Measurements from ENCODE around the gene WWC1.
"Not testable (repeated sequence)": the region's sequence is repeated elsewhere in the genome, so short reads cannot be mapped to it uniquely, and the experiment has no call there.

The WWC1 gene

DNA sequence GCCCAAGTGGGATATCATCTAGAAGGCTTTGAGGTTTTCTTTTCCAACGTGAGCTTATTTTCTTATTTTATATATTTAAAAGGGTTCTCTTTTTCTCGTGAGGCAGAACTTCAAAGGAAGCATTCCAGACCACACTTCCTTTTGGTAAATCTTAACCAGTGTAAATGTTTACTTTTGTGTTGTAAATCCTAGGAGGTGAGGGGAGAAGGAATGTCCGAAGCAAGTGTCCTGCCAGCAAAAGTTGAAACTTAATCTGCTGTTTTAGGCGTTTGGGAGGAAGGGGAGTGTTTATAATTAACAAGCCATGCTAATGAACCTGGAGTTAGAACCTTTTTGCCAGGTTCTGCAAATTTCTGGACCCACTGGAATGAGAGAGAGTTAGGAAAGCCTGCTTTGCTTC is 37.9 kb downstream of the WWC1 start:
- in situ Hi-C loops (cut with MboI; ENCODE audit: low sequenced_read_pairs): no loop called here

DNA sequence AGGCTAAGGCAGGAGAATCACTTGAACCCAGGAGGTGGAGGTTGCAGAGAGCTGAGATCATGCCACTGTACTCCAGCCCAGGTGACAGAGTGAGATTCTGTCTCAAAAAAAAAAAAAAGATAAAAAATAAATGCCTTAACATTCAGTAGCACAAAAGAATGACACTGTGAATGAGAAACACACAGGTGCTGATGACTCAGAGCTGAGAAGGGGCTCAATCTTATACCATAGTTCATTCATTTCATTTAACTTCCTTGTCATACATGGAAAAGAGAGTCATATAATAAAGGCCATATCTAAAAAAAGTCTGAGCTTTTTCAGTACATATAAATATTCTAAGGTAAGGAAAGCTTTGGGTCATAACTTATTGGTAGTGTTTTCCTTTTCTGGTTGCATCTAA is 40.6 kb downstream of the WWC1 start:
- in situ Hi-C loops (cut with MboI; ENCODE audit: low sequenced_read_pairs): no loop called here

DNA sequence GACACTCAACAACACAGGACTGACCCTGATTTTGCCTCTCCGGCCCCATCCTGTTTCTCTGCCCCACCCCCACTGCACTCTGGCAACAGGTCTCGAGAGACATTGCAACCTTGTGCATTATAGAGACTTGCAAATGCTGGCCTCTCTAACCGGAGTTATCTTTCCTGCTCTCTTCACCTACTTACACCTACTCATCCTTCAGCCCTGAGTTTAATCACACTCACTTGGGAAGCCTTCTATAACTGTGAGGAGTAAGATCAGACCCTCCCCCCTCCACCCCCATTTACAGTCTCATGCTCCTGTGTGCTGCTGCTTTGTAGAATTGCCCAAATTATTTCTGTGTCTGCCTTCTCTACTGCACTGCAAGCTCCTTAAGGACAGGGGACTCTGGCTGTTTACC is 42.8 kb downstream of the WWC1 start:
- in situ Hi-C loops (cut with MboI; ENCODE audit: low sequenced_read_pairs): no loop called here

DNA sequence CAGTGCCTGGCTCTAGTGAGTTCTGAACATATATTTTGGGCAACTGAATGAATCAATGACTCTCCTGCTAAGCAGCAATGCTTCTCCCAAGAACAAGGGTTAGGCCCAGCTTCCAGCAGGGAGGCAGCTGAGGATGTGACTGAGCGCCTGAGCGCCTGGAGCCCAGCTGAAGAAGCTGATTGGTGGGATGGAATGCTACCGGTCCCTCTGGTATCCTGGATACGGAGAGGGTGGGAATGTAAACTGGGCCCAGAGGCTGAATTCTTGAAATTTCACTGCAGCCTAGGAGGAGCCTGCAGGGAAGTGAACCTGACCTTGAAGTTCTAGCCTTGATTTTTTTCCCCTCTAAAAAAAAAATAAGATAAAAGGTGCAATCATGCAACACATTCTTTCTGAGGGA is 43.2 kb downstream of the WWC1 start:
- in situ Hi-C loops (cut with MboI; ENCODE audit: low sequenced_read_pairs): no loop called here

DNA sequence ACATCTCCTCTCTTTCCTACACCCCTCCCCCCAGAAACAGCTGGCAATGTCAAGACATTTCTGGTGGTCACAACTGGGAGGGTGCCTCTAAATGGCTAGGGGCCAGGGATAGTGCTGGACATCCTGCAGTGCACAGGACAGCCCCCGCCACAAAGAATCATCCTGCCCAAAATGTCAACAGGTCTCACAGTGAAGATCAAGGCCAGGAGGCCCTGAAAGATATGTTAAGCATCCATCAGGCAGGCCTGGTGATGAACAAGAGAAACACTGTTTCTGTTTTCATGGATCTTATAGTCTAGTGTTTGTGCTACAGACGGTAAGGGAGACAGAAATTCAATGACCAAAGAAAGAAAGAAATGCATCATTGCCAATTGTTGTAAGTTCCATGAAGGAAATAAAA is 45.9 kb downstream of the WWC1 start:
- in situ Hi-C loops (cut with MboI; ENCODE audit: low sequenced_read_pairs): no loop called here

DNA sequence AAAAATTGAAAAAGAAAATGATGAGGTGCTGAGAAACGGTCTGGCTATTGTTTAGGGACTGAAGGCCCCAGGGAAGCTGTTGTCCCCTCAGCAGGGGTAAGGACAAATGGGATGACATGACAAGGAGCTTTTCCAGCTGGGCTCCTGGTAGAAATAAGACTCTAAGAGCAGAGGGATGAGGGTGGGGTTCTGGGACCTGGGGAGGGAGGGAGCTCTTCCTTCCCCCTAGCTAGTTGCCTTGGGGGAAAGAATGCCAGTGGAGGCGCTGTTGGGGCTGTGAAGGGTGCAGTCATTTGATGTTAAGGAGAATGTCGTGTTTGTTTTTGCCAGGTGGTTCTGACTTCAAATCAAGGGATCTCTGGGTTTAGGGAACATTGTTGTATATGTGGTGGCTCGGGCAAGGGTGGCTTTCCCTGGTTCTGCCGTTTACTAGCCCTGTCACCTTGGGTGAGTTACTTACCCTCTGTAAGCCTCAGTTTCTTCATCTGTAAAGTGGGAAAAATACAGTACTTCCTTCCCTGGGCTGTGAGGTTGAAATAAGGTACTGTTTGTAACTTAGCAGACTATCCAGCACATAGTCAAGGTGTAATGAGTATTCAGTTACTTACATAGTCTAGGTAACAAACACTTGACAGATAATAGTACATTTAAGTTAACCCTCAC is 47.8 kb downstream of the WWC1 start:
- in situ Hi-C loops (cut with MboI; ENCODE audit: low sequenced_read_pairs): no loop called here

DNA sequence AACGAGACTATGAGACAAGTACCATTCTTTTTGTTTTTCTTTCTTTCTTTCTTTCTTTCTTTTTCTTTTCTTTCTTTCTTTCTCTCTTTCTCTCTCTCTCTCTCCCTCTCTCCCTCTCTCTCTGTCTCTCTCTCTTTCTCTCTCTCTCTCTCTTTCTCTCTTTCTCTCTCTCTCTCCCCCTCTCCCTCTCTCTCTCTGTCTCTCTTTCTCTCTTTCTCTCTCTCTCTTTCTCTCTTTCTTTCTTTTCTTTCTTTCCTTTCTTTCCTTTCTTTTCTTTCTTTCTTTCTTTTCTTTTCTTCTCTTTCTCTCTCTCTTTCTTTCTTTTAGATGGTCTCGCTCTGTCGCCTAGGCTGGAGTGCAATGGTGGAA is 48.3 kb downstream of the WWC1 start:
- in situ Hi-C loops (cut with MboI; ENCODE audit: low sequenced_read_pairs): not testable (repeated sequence)

DNA sequence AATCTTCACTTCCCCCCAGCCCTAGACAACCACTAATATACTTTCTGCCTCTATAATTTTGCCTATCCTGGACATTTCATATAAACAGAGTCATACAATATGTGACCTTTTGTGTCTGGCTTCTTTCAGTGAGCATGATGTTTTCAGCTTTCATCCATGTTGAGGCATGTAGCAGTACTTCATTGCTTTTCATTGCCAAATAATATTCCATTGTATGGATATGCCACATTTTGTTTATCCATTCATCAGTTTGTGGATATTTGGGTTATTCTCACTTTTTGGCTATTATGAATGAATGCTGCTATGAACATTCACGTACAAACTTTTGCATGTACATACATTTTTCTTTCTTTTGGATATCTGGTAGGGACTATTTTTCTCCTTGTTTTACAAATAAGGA is 49.0 kb downstream of the WWC1 start:
- in situ Hi-C loops (cut with MboI; ENCODE audit: low sequenced_read_pairs): no loop called here

DNA sequence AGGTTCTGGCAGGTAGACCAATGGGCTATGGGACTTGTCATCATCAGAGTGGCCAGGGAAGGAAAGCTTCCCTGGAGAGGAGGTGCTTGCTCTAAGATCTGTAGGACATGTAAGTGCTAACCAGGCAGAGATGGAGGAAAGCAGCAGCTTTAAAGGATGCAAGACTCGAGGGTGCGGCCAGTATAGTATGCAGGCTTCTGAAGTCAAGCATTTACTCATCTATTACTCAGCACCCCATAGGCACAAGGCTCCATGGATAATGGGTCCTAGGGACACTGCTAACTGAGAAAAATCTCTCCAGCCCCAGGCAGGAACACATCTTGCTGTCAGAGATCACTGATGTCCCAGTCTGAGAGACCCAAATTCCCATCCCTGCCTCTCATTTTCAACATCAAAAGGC is 49.7 kb downstream of the WWC1 start:
- in situ Hi-C loops (cut with MboI; ENCODE audit: low sequenced_read_pairs): no loop called here

DNA sequence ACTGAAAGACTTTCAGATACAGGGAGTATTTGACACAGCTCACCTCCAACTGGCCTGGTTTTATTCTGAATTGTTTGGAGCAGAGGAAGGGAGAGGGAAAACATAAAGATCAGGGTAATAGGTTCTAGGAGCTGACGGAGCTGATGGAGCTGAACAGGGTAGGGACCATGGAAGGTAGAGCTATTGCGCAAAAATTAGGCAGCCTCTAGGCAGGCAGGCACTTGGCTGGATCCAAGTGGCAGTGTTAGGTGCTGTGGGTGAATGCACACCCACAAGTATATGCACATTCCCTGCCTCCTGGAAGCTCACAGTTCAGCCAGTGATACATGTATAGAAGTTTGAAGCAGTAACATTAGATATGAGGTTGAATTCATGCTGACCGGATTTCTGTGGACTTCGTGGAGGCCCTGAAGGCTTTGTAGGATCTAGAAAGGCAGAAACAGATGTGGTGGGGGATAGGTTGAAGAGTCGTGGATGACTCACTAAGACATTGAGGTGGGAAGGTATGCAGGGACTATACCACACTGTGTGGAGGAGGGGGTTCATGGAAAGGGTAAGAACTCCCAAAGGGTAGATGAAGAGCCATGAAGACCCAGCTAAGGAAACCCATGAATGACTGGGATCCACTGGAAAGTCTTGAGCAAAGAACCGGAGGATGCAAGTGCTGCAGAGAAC is 50.8 kb downstream of the WWC1 start:
- in situ Hi-C loops (cut with MboI; ENCODE audit: low sequenced_read_pairs): no loop called here

DNA sequence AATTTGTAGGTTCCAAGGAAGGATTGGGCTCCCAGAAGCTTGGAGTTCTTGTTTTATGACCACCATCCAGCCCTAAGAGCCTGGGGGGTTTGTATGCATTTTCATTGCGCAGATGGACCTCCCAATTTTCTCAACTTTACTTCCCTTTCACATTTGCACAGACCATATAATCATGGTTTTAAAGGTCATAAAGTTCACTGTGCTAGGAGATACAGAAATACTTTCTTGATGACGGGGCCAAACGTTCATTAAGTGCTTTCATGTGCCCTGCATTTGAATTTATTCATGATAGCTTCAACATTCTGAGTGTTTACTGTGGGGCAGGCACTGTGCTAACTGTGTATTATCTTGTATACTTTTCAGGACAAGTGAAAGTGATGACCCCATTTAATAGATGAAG is 51.5 kb downstream of the WWC1 start:
- in situ Hi-C loops (cut with MboI; ENCODE audit: low sequenced_read_pairs): no loop called here

DNA sequence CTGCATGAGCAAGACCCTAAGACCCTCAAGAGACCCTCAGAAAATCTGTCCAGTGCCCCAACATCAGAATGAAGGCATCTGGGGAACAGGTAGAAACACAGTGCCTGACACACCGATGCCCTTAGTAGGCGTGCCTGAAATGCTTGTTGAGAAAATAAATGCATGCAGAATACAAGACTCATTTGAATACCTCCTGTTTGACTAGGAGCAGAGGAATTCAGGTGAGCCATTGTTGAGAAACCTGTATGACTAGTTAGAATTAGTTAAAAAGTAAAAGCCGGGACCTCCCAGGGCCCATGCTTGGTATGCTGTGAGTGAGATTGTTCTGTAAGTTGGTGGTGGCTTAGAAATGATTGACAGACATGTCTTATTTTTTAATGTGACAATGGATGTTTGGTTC is 55.0 kb downstream of the WWC1 start:
- in situ Hi-C loops (cut with MboI; ENCODE audit: low sequenced_read_pairs): no loop called here

DNA sequence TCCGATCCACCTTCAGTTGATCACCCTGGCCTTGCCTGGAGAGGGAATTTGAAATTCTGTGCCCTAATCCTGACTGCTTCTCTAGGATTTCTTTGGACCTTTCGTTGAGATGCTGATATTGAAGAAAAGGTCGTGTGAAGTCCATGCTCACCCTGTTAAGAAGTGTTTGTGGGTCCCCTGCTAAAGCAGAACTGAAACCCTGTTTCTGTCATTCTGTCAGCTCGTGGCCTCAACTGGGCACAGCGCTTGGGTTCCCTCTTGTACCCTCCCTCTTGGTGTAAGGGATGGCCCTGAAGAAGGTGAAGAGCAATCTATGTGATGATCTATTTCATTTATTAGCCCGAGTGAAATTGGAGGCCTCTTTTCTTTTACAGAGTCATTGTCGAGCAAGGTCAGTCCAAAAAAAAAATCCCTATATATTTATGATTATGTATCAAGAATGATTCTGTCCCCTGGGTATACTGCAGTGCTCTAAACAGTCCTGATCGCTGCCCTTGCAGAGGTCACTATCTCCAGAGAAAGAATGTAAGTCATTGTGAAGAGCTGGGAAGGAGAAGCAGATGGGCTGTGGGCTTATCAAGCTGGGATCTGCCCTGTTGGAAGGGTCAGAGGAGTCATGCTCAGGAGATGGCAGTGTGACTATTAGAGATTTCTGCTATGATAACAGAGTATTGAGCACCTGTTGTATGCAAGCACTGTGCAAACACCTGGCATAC is 56.1 kb downstream of the WWC1 start:
- in situ Hi-C loops (cut with MboI; ENCODE audit: low sequenced_read_pairs): no loop called here

DNA sequence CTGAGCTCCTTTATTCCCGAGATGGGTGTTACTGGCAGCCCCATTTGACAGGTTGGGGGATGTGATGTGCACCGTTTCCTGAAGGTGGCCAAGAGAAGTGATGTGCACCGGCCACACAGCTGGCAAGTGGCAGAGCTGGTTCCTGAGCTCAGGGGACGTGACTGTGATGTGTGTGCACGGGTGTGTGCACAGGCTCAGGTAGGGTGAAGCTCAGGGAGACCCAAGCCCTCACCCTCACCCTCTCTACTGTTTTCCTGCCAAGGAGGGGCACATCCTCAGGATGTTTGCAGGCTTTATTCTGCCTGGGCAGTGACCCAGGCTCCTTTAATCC is 56.6 kb downstream of the WWC1 start:
- in situ Hi-C loops (cut with MboI; ENCODE audit: low sequenced_read_pairs): no loop called here

DNA sequence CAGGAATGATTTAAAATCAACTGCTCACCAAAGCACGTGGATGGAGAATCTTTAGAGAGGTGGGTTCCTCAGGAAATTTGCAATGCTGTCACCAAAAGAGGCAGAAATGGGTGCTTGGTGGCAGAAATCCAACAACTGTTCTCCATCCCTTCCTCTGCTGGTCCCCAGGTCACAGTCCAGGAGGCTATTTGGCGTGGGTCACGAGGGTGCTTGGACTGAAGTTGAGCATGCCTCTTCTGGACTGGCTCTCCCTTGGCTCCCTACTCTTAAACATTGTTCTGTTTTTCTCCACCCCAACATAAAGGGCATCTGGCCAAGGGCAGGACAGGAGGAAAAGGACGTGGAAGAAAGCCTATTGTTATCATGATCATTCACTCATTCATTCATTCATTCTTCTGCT is 58.9 kb downstream of the WWC1 start:
- in situ Hi-C loops (cut with MboI; ENCODE audit: low sequenced_read_pairs): no loop called here

DNA sequence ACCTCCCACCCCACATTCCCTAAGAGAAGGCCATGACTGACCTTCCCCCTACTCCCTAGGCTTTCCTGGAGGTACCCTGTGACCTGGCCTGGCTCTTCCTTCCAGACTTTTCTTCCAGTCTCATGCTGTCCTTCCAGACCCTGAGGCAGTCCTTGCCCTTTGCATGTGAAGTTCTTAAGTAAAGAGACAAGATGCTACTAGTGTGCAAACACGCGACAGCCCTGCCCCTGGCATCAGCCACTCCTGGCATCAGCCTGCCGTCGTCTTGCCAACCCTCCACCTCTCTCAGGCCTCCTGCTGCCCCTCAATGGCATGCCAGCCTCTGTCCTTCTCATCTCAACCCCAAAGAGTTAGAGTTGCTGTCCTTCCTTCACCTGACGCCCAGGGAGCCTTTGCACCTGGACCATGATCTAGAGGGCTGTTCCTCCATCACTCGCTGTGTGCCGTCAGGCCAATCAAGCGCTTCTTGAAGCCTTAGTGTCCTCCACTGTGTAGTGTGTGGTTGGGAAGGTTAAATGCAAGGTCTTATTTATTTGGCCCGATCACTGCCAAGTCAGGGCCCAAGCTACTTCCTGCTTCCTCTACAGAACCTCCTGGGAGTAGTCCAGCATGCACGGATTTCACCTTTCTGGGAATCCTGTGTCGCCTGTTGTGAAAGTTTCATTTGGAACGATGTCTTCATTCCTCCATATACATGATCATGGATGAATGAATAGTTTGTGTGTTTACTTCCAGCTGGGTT is 61.9 kb downstream of the WWC1 start:
- in situ Hi-C loops (cut with MboI; ENCODE audit: low sequenced_read_pairs): no loop called here

DNA sequence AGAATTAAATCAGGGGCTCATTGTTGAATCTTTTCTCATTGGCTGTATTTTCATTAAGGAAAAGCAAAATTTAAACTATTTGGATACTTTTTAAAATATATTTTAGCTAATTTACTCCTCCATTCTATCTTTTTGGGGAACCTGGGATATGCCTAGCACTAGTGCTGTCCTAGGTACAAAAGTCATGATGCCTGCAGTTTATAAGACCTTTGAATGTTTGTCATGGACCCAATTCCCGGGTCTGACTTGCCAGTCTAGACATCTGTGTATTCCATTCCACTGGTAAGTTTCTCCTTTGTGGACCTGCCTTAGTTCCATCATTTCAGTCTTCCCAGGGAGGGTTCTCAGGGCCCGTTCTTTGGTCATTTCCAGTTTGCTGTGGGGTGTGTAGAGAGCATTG is 63.0 kb downstream of the WWC1 start:
- in situ Hi-C loops (cut with MboI; ENCODE audit: low sequenced_read_pairs): no loop called here

DNA sequence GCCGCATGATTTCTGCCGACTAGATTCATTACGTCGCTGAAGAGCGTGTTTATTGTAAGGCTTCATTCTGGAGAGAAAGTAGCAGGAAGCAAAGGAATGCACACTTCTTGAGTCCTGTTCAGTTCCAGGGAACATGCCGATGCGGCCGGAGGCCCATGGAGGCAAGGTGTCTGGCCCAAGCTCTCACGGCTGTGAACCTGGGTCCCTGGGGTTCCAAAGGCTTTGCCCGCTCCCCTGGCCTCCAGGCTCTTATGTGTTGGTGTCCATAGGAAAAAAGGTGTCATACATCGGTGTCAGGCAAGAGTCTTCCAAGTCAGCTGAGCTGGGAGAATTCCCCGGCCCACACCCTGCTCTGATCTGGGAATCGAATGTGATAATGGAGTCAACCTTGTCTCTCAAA is 64.7 kb downstream of the WWC1 start:
- in situ Hi-C loops (cut with MboI; ENCODE audit: low sequenced_read_pairs): no loop called here

DNA sequence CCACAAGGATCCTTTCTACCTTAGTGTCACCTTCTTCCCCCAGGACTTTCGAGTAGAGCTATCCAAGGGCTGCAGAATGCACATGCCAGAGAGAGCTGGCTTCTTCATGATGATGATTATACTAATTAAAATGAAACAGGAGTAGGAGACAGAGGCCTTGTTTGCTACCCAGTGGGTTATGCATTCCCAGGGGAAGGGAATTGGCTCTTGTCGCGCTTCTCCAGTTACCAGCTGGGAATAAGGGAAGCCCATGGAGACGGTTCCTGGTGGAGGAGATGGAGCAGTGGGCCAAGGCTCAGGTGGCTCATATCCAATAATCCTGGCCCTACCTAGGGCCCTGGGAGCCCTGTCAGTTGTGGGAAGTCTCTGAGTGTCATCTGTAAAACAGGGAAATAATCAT is 65.1 kb downstream of the WWC1 start:
- in situ Hi-C loops (cut with MboI; ENCODE audit: low sequenced_read_pairs): no loop called here

DNA sequence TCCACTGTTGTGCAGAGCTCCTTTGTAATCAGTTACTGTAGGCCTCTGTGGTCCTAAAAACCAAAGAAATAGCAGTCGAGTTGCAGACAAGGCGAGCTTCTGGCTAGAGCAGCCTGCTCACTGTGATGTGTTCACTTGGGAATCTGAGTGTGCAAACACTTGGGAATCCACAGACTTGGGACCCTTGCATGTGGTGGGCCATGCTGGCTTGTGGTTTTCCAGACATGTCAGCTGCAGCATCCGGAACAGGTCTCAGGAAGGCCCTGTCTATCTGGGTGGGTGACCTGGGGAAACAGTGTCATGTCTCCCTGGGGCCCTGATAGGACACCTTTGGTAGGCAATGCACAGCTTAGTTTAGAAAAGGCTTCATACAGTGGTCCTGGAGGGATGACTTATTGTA is 66.4 kb downstream of the WWC1 start:
- in situ Hi-C loops (cut with MboI; ENCODE audit: low sequenced_read_pairs): no loop called here

DNA sequence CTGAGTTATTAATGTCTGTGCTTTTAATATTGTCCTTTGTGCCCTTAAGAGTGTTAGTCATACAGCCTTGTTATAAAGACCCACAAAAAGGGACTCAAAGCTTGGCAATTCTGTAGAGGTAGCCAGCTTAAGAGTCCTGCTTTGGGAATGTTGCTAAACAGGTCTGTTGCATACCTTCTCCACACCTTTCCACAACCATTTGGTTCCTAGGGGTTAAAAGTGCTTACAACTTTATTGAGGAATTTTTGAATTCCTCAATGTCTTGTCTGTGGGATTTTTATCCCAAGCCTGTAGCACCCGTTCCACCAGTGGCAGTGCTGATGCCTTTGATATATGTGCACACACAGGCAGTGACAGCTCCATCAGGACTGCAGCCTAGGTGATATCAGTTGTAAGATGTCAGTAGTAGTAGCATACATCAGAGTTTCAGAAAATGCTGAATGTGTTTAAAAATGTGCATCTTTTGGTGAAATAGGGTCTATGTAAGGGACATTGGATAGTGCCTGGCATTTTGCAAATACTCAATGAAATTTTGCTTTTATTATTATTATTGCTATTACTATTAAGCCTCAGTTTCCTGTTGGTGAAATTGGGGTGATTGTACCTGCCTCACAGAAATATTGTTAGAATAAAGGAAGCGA is 68.5 kb downstream of the WWC1 start:
- in situ Hi-C loops (cut with MboI; ENCODE audit: low sequenced_read_pairs): no loop called here
